ENCODE measurements around the gene TMEM92.

TMEM92 gene

DNA sequence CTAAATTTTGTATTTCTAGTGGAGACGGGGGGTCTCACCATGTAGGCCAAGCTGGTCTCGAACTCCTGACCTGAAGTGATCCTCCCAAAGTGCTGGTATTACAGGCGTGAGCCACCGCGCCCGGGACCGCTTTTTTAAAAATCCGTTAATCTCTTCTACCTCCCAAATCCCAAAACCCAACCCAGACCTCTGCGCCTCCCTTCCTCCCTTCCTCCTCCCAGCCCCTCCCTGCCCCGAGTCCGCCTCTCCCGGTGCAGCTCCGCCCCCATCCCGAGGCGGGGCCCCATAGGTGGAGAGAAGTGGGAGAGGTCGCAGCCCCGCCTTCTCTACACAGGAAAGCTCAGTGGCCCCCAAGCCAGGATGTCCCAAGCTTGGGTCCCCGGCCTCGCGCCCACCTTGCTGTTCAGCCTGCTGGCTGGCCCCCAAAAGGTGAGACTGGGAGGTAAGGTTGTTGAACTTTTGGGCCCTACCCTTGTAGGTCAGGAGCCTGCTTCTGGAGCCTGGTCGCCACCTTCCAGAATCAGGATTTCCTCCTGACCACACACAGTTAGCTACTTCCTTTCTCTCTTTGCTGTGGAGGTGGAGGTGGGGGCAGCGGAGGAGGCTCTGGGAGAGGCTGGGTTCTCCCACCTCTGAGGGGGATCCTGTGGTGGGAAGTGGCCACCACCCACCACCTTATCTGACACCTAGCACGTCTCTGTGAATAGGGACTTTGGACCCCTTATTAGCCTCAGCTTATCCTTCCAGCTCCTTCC lies at the start of gene TMEM92:
Gene TMEM92, plus strand, starts transcription at position 325 of the 755 bp plus-strand sequence. Its CDS starts 36 bp downstream, at position 361.
- DNase-seq: no peak

DNA sequence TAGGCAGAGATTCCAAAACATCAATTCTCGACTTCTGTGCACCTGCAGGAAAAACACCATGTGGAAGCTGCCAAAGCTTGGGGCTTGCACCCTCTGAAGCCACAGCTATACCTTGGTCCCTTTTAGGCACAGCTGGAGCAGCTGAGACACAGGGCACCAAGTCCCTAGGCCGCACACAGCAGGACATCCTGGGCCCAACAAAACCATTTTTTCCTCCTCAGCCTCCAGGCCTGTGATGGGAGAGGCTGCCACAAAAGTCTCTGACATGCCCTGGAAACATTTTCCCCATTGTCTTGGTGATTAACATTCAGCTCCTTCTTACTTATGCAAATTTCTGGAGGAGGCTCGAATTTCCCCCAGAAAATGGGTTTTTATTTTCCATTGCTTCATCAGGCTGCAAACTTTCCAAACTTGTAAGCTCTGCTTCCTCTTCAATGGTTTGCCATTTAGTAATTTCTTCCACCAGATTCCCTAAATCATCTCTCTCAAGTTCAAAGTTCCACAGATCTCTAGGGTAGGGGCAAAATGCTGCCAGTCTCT lies 48.5 kb upstream of the TMEM92 start:
- no peak for DNase-seq

DNA sequence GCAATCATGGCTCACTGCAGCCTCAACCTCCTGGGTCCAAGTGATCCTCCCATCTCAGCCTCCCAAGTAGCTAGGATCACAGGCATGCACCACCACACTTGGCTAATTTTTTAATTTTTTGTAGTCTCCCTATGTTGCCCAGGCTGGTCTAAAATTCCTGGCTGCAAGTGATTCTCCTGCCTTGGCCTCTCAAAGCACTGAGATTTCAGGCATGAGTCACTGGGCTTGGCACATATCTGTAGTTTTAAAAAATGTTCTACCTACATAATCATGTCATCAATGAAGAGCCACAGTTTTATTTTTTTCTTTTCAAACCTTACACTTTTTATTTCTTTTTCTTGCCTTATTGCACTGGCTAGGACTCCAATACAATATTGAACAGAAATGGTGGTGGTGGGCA lies 39.7 kb upstream of the TMEM92 start:
- no peak for DNase-seq

DNA sequence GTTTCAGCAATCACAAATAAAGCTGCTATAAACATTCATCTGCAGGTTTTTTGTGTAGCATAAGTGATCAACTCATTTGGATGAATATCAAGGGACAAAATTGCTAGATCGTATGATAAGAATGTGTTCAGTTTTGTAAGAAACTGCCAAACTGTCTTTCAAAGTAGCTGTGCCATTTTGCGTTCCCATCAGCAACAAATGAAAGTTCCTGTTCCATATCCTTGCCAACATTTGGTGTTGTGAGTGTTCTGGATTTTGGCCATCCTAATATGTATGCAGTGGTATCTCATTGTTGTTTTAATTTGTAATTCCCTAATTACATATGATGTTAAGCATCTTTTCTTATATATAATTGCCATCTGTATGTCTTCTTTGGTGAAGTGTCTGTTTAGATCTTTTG lies 36.4 kb upstream of the TMEM92 start:
- DNase-seq: no peak

DNA sequence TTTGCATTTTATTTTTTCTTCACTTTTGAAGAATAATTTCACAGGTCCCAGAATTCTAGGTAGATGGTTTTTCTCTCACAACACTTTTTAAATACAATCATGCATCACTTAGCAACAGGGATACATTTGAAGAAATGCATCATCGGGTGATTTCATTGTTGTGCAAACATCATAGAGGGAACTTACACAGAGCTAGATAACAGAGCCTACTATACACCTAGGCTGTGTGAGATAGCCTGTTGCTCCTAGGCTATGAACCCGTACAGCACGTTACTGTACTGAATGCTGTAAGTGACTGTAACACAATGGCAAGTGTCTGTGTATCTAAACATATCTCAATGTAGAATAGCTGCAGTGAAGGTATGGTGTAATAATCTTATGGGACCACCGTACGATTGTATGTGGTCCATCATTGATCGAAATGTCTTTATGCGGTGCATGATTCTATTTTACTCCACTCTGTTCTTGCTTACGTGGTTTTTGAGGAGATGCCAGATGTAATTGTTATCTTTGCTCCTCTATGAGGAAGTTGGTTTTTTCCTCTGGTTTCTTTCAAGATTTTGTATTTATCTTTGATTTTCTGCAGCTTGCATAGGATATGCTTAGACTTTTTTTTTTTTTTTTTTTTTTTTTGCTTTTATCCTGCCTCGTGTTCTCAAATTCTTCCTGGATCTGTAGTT lies 35.5 kb upstream of the TMEM92 start:
- DNase-seq: no peak

DNA sequence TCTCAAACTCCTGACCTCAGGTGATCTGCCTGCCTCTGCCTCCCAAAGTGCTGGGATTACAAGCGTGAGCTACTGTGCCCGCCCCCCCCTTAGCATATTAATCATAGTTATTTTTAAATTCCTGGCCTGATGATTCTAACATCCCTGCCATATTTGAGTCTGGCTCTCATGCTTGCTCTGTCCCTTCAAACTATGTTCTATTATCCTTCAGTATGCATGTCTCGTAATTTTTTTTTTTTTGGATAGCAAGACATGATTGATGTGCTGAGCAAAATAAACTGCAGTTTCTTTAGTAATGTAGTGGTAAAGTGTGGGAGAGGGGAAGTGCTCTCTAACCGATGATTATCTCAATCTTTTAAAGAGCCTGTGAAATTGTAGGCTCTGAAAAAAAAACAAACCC lies 34.3 kb upstream of the TMEM92 start:
- DNase-seq: no peak

DNA sequence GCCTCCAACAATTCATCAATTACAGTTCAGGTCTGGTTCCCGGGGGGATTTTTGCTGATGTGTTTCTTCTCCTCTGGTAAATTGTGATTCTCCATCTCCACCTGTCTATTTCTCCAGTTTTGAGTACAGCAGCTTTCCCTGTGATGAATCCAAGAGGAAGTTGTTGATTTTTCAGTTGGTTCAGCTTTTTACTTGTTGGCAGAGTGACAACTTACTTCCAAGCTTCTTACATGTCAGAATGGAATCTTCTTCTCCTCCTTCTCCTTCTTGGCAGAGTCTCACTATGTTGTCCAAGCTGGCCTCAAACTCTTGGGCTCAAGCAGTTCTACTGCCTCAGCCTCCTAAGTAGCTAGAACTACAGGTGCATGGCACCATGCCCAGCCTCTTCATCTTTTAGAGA lies 33.4 kb upstream of the TMEM92 start:
- no peak for DNase-seq

DNA sequence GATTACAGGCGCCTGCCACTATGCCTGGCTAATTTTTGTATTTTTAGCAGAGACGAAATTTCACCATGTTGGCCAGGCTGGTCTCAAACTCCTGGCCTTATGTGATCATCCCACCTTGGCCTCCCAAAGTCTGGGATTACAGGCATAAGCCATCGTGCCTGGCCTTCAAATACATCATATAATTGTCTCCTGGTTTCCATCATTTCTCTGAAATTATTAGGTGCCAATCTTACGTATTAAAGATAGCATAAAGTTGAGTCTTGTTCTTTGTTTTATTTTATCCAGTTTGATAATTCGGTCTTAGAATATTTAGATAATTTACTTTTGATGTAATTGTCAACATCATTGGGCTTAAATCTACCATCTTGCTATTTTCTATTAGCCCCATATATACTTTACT lies 32.8 kb upstream of the TMEM92 start:
- DNase-seq: no peak

DNA sequence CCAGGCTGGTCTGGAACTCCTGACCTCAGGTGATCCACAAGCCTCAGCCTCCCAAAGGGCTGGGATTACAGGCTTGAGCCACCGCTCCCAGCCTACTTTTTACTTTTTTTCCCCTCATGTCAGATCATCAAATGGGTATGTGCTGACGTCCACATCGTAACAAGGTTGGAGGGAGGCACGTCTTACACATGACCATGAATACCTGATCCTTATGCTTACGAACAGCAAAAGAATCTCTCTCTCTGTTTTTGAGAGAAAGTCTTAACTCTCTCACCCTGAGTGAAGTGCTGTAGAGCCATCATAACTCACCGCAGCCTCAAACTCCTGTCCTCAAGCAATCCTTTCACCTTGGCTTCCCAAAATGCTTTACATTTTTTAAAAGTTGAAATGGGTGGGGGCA lies 29.5 kb upstream of the TMEM92 start:
- DNase-seq: no peak

DNA sequence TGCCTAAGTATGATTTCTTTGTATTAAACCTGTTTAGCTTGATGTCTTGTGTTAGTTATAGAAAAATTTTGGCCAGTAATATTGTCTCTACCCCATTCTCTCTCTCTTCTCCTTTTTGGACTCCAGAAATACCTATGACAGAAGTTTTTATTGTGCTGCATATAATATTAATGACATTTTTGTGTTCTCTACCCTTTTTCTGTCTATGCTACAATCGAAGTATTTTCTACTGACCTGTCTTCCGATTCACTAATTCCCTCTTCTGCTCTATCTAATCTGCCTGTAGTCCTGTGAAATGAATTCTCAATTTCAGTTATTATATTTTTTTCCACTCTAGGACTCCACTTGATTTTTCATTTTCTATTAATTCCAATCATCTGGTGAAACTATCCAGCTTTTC lies 26.0 kb upstream of the TMEM92 start:
- DNase-seq: no peak

DNA sequence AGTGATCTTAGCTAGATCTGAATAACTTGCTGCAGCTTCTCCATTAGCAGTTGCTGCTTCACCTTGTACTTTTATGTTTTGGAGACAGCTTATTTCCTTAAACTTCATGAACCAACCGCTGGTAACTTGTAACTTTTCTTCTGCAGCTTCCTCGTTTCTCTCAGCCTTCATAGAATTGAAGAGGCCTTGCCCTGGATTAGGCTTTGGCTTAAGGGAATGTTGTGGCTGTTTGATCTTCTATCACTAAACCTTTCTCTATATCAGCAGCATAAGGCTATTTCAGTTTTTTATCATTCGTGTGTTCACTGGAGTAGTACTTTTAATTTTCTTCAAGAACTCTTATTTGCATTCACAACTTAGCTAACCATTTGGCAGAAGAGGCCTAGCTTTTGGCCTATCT lies 21.5 kb upstream of the TMEM92 start:
- no peak for DNase-seq

DNA sequence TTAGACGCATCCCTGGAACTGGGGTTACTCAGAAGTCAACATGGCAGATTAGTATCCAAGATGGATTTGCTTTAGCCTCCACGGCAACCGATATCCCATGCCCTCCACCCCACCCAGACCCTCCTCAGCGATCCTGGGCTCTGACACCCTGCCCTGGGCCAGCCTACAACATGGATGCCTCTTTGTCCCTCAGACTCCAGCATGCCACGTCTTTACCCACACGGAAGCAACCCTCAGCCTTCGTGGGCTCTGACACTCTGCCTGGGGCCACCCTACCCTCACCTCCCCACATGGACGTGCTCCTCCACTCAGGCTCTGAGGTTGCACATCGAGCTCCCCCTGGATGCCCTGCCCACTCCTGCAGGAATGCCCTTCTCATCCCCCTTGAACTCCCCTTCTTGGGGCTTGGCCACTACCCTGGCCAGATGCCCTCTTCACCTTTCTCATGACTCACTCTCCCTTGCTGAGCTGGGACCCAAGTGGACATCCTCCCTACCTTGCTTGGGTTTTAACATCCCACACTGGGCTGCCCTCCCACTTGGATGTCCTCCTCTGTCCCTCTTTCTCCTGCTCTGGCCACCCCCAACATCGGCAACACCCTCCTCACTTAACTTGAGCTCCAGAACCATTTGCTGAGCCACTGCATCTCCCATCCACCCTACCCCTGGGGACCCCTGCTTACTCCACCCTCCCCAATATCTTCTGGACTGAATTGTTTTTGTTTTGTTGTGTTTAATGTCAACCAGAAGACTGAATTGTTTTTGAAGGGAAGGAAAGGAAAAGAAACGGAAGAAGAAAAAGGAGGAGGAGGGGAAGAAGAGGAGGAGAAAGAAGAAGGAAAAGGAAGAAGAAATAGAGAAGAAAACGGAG lies 18.3 kb upstream of the TMEM92 start:
- no peak for DNase-seq

DNA sequence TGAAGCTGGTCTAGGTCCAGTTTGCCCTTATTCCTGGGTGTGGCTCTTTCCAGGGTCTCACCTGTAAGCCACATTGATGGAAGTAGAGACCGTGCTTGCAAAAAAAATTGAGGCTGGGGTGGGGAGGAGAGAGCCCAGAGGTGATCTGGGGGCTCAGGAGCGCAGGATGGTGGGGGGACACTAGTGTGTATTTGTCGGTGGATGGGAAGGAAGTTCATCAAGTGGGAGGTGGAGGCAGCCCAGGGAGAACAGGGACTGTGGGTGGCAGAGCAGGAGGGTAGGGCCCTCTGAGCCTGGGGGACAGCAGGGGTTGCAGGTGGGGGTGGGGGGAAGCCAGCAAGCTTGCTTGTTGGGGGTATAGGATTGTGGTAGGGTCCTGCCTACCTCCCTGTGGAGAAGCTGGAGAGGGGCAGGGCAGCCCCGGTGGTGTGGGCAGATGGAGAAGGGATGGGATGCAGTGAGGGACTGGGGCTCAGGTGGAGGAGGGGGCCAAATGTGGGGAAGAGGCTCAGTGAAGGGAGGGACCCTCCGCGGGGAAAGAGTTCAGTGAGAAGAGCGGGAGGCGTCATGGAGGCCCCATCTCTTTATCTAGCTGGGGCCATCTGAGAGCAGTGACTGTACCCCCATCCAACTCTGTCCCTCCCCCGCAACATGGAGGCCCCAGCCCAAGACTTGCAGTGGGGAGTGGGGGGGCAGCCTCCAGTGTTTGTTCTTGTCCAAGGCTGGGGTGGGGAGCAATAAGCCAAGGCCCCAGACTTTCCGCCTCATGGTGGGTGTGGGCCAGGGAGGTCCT lies 17.2 kb upstream of the TMEM92 start:
- DNase-seq: no peak

DNA sequence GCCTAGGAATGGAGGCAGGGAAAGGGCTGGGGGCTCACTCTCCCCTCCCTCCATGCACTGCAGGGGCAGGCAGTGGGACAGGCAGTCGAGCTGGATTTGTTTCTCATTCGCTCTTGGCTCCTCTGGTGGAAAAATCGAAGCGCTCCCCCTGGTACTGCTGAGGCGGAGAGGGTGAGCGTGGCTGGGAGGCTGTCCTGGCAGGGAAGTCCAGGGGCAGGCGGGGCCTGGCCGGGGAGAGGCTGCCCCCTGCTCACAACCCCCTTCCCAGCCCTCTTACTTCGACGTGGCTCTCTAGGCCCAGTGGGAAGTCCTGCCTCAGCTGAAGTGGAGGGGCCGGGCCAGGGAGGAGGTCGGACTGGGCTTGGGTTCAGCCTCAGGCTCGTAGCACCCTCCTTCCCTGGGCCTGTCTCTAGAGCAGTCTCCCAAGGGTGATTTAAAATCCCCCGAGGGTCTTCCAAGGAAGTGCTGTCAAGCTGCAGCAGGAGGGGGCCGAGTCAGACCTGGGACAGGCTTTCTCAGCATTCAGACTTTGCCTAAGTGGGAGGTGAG lies 16.5 kb upstream of the TMEM92 start:
- DNase-seq: no peak

DNA sequence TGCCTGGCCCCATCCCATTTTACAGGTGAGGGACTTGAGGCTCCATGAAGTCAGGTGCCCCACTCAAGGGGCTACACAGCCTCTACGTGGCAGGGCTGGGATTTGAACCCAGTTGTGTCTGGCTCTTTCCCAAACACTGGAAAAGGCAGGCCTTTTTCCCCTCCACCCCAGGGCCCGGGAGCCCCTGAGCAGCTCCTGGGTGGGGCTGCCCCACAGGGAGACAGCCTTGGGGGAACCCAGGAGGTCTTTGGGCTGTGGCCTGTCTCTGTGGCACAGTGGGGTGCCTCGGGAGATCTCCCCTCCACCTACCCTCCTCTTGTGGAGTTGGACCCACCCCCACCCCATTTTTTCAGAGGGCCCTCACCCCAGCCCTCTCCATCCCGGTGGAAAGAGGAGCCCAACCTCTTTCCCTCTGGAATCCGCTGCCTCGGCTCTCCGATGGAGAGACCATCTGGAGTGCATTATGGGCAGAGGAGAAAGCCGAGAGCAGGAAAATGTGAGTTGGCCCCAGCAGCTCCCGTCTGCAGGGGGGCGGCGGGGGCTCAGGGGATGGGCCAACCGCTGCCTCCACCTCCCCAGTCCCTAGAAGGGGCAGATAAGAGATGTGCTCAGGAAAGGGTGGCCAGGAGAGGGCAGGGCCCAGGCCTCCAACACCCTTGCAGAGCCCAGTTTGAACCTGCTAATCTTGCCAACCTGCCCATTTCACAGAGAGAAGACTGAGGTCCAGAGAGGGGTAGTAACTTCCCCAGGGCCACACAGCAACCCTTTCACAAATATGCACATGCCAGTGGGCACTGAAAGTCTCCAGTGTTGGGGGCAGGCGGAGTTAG lies 15.4 kb upstream of the TMEM92 start:
- DNase-seq: no peak

DNA sequence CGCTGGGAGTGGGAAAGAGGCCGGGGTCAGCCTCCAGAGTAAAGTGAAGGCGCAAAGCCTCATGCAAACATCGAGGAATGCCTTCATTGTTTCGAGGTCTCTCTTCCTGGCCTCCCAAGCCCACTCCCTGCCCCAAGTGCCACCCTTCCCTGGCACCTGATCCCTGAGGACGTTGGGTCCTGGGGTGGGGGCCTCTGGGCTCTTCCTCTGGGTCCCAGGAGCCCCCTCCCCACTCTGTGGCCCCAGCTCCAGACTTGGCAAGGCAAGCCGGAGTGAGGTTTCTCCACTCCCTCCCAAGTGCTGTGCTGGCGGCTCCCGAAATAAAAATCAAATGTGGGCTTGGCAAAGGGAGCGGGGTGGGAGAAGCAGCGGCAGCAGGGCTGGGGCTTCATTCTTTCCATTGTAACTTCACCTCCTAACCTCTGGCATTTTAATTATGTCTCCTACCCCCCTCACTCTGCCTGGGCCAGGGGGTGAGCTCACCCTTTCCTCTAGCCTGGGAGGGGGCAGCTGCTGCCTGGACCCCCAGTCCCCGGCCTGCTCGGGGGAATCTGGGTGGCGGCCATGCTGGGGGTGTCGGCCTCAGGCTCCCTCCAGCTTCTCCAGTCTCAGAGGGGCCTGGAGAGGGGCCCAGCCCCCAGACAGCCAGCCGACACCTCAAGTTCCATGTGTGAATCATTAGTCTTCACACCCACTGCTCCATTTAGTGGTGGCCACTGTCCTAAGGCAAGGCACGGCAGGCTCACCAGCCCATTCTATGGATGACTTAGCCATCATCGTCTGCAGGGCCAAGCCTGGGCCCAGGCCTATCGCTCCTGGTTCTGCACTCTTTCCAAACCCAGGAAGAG lies 14.6 kb upstream of the TMEM92 start:
- DNase-seq: no peak

DNA sequence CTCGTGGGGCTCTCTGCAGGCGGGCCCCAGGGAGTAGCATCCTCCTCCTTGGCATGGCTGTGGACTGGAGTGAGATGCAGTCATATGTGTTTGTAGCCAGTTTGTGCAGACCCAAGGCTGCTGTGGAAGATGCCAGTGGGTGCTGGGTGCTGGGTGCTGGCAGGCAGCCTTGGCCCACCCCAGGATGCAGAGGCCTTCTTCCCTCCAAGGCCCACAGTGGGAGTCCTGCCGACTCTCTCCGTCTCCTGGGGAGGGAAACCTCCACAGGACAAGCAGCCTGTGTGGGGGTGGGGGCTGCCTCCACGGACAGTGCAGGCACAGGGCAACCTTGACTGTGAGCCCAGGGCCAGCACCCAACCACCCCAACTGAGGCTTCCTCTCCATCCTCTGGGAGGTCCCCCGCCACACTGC lies 13.8 kb upstream of the TMEM92 start:
- DNase-seq: no peak

DNA sequence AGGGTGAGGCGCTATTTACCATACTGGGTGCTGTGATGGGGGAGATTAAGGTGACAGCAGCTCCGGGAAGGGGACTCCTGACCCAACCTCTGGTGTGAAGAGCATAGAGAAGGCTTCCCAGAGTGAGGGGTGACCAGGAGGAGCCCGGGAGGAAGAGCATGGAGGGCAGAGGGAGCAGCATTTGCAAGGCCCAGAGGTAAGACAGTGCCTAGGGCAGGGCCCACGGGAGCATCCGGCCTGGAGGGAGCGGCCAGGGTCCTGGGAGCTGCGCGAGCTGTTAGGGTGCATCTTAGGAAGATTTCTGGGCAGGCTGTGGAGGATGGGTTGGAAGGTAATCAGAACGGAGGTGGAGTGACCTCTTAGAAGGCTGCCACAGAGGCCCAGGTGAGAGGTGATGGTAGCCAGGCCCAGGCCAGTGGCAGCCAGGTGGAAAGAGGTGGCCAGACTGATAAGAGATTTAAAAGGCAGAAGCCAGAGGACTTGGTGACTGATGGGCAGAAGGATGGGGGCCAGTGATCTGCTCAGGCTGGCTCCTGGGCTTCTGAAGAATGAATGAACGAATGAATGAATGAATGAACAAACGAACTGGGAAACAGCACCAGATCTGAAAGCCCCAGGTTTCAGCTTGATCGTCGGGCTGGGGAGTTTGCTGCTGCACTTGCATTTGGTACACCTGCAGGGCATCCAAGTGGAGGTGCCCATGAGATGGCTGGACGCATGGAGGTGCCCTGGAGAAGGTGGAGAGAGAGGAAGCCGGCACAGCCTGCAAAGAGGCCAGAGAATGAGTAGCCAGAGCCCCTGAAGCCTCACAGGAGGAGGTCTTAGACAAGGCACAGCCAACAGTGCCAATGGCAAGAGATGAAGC lies 13.0 kb upstream of the TMEM92 start:
- no peak for DNase-seq

Data from KG1 (cell line).